ENCODE results near the gene VRK1.

The VRK1 gene

DNA sequence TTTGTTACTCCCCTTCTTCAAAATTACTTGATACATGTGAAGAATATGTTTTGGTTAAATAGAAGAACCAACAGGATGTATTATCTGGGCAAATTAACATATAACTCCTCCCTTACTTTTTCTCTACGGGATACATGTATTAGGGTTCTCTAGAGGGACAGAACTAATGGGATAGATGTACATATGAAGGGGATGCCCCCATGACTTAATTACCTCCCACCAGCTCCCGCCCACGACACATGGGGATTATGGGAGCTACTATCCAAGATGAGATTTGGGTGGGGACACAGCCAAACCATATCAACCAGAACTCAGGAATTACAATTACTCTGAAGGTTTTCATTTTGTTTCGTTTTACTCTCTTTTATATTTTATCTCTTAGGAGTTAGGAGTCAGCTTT, 41.3 kb downstream of the VRK1 start:
- FAIRE-seq (no peak), DNase-seq (ENCODE audit: insufficient read length, low spot score) (no peak)
- TF ChIP-seq, protein P1, sequence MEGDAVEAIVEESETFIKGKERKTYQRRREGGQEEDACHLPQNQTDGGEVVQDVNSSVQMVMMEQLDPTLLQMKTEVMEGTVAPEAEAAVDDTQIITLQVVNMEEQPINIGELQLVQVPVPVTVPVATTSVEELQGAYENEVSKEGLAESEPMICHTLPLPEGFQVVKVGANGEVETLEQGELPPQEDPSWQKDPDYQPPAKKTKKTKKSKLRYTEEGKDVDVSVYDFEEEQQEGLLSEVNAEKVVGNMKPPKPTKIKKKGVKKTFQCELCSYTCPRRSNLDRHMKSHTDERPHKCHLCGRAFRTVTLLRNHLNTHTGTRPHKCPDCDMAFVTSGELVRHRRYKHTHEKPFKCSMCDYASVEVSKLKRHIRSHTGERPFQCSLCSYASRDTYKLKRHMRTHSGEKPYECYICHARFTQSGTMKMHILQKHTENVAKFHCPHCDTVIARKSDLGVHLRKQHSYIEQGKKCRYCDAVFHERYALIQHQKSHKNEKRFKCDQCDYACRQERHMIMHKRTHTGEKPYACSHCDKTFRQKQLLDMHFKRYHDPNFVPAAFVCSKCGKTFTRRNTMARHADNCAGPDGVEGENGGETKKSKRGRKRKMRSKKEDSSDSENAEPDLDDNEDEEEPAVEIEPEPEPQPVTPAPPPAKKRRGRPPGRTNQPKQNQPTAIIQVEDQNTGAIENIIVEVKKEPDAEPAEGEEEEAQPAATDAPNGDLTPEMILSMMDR (IDR thresholded peaks at IDR 0.05; ENCODE audit: insufficient read depth, missing control alignments): no peak

DNA sequence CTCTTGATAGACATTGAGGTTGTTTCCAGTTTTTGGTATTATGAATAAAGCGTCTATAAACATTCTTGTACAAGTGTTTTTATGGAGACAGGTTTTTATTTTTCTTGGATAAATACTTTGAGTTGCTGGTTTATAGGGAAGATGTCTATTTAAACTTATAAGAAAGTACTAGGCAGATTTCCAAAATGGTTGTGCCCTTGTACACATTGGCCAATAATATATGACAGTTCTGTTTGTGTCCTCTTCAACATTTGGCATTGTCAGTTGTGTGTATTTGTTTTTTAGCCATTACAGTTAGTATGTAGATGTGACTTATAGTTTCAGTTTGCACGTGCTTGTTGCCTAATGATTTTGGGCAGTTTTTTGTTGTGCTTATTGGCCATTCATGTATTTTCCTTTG, 42.1 kb downstream of the VRK1 start:
- no peak for DNase-seq (ENCODE audit: insufficient read length, low spot score)
- FAIRE-seq: no peak
- TF ChIP-seq, protein P1 (IDR thresholded peaks at IDR 0.05; ENCODE audit: insufficient read depth, missing control alignments): no peak

DNA sequence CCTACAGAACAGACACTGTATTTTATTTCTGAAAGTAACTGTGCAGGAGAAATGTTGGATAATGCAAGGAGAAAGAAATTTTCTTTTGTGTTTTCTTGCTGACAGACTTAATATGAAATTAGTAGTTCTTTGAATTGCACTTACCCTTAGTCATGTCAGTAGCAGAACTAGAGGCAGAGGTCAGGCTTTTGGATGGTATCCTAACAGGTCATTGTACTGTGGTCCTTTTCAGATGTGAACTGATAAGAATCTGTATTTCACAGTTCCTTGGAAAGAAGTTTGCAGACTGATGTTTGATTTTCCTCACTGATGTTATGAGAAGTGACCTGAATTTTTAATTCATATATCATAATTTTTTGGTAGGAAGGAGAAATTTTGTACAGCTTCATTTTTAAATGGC, 46.0 kb downstream of the VRK1 start:
- TF ChIP-seq, protein P1 (IDR thresholded peaks at IDR 0.05; ENCODE audit: insufficient read depth, missing control alignments): no peak
- DNase-seq (ENCODE audit: insufficient read length, low spot score) (no peak), FAIRE-seq (no peak)

DNA sequence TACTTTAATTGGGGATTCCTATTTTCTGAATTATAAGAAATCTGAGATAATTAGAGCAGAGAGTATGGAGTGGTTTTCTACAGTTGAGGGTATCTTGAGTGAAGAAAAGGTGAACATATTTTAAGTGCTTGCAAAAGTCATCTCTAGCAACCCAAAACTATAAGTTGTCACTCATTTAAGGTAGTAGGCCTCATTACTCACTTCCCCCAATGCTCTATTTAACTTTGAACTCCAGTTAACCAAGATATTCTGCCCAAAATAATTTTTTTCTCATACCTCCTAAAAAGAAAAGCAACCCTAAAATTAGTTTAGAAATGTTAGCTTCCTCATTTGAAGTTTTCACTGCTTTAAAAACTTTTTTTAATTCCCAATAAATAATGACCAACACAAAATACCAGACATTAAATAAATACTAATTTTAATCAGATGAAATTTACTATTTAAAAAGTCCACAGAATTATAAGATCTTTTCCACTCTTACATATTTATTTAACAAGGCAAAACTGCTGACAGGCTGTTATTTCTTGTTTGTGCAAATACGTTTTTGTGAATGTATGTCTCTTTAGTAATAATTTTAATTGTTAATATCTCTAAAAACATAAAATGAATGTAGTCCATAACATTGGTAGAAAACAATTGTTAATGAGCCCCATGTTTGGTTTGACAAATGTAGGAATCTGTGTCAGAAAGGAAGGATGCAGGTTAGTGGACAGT, 47.8 kb downstream of the VRK1 start:
- FAIRE-seq (no peak), DNase-seq (ENCODE audit: insufficient read length, low spot score) (no peak)
- TF ChIP-seq, protein P1 (IDR thresholded peaks at IDR 0.05; ENCODE audit: insufficient read depth, missing control alignments): no peak

DNA sequence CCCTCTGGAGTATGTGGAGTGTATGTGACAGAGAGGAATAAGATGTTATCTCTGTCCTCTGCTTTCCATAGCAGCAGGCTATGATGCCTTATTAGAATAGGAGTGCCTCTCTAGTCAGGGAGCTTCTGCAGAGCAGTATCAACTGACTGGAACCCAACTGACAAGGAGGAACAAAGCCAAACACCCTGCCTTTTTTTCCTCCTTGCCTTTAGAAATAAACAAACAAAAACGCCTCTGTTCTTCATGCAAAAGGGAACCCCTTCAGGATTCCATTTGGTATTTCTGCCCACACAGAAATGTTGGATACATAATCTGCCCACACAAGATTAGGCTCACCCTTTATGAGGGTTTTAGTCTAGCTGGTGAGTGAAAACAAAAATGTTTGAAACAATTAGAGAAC, 50.3 kb downstream of the VRK1 start:
- TF ChIP-seq, protein P1 (IDR thresholded peaks at IDR 0.05; ENCODE audit: insufficient read depth, missing control alignments): no peak
- DNase-seq (ENCODE audit: insufficient read length, low spot score) (no peak), FAIRE-seq (no peak)

DNA sequence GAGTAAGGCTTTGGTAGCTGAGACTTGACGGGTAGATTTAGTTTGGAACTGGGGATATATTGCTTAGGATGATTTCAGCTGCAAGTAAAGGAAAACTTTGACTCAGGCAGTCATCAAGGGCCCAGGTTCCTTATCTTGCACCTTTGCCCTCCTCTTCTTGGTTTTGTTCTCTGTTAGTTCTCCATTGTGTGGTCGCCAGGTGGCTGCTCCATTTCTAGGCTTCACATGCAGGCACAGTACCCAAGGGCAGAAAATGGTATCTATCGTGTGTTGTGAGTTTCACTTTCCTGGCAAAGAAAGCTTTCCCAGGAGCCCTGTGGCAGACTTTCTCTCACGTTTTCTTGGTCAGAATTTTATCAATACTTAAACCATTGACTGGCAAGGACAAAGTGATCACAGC, 50.8 kb downstream of the VRK1 start:
- no peak for DNase-seq (ENCODE audit: insufficient read length, low spot score)
- TF ChIP-seq, protein P1 (IDR thresholded peaks at IDR 0.05; ENCODE audit: insufficient read depth, missing control alignments): no peak
- no peak for FAIRE-seq

DNA sequence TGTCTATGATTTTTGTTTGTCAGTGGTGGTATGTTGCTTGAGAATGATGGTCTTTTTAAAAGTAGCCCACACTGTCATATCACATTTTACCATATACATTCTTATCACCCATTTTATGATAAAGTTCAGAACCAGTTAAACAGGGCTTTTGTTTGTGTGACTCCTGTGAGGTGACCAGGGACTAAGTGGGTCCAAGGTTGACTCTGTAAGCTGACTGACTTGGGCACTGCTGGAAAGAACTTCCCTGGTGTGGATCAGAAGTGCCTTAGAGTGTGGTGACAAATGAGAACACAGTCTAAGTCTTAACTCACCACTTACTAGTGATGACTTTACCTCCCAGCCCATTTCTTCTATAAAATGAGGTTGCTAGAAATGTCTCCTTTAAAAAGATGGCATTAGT, 52.6 kb downstream of the VRK1 start:
- TF ChIP-seq, protein P1 (IDR thresholded peaks at IDR 0.05; ENCODE audit: insufficient read depth, missing control alignments): no peak
- DNase-seq (ENCODE audit: insufficient read length, low spot score) (no peak), FAIRE-seq (no peak)

Data from D721Med (cell line).